ENCODE results near the gene FGL2.
"Not testable (repeated sequence)": the region's sequence is repeated elsewhere in the genome, so short reads cannot be mapped to it uniquely, and the experiment has no call there.

Gene FGL2

GRCh38 chr7:77157034-77157433 is 42.6 kb downstream of the FGL2 start:
- not testable (repeated sequence) for DNase-seq (ENCODE audit: low spot score)

GRCh38 chr7:77155601-77156377 is 43.8 kb downstream of the FGL2 start:
- not testable (repeated sequence) for DNase-seq (ENCODE audit: low spot score)

GRCh38 chr7:77154917-77155464 is 44.6 kb downstream of the FGL2 start:
- DNase-seq (ENCODE audit: low spot score), result not testable (repeated sequence)

GRCh38 chr7:77152232-77152631 is 47.4 kb downstream of the FGL2 start:
- not testable (repeated sequence) for DNase-seq (ENCODE audit: low spot score)
